HG02678 (cell line): ENCODE results near the gene FASN.

Experiments used
- ATAC-seq: cut with Tn5 transposase; IDR thresholded peaks from one replicate; pipeline ENCODE4 v1.9.1; 2021; ENCODE audit warnings: mild to moderate bottlenecking, moderate library complexity; ENCODE audit not compliant: unreplicated experiment

The FASN gene

GRCh38 chr17:82078433-82078832 is 19.6 kb downstream of the FASN start:
- ATAC-seq, result no peak

GRCh38 chr17:82077617-82078358 is 20.2 kb downstream of the FASN start:
- ATAC-seq, result no peak

DNA sequence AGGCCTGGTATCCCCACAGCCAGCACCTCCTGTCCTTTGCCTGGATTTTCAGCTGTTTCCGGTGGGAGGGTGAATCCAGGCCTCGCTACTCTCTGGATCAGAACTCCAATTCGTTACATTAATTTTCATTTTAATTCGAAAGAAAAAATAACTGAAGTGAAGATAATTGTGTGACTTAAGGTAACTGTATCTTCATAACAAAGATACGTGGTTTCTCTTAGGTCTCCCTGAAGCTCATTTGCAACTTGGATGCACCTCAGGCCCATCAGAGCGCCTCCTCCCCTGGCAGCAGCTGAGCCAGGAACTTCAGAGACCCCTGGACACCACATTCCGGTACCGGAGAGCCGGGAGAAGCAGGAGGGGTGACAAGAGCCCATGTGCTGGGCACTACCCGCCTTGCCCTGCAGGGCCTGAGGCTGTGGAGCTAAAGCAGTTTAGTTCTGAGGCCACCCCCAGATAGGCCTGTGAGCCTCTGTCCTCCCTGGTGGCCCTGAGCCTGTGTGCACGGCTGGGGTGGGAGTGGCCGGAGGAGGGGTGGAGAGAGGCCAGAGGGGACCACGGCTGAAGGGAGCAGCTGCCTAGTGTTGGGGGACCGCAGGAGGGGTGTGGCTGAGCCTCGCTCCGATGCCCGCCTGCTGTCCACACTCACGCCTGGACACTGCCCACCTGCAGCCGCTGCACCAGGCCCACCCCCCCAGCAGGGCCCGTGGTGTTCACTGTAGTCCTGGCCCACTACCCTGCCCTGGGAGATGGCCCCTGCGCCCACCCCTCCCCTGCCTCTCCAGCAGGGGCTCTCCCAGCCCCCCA is 21.0 kb downstream of the FASN start:
- no peak for ATAC-seq

DNA sequence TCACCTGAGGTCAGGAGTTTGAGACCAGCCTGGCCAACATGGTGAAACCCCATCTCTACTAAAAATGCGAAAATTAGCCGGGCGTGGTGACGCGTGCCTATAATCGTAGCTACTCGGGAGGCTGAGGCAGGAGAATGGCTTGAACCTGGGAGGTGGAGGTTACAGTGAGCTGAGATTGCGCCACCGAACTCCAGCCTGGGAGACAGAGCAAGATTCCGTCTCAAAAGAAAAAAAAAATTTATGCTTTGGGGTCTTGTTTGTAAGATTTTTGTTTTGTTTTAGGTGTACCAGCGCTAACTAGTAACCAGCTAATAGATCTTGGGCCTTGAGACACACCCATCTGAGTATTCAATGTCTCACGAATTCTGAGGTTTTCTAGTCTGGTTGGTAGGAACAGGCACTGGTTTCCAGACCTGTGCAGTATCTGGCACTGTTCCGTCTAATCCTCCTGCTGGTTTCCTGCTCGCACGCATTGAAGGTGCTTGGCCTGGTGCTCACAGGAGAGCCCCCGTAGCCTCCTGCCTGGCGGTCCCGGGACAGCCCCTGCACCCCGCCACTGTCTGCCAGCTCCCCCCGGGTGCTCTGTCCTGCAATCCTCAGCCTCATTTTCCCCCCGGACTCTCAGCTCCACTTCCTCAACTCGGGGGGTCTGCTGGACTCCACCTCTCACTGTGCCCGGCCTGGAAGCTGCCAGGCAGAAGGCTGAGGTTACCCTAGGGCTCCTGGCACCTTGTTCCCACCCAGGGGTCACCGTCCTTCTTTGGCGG is 21.8 kb downstream of the FASN start:
- no peak for ATAC-seq

DNA sequence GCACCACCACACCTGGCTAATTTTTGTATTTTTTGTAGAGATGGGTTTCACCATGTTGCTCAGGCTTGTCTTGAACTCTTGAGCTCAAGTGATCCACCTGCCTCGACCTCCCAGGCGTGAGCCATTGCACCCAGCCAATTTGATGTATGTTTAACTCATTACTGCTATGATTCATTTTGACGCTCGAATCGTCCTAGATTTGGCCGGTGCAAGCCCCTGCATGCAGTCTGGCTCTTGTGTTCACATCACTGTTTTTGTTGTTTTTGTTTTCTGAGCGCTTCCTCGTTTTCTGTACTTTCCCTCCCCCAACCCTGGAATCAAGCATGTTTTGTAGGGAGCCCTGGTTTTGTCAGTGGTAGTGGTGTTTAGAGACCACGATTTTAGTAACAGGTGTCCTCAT is 24.6 kb downstream of the FASN start:
- ATAC-seq, result no peak

DNA sequence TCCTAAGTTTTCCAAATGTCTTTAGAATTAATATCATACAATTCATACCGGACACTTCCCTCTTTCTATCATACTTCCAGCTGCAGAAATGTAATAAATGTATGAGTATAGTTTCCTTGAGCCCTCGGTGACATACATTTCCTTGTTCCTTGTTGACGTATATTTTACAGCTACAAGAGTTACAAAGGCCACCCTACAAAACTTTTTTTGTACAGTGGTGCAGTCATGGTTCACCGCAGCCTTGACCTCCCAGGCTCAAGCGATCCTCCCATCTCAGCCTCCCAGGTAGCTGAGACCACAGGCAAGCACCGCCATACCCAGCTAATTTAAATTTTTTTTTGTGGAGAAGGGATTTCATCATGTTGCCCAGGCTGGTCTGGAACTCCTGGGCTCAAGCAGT is 25.2 kb downstream of the FASN start:
- ATAC-seq, result no peak

DNA sequence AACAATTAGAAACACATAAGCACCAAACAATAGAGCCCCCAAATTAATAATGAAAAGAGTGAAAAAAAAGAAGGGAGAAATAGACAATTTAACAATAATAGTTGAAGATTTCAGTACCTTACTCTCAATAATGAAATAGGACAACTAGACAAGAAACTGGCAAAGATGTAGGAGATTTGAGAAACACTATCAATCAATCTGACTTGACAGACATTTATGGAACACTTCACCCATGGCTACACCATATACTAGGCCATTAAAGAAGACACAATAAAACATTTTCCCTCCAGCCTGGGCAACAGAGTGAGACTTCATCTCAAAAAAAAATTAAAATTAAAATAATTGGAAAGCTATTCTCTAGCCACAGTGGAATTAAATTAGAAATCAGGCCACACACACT is 27.4 kb downstream of the FASN start:
- ATAC-seq, result no peak

- ATAC-seq, result peak; percentile 80
Measured at GRCh38 chr17:82065638-82066303, 32.3 kb downstream of the FASN start, which contains the start of gene DUS1L. Gene DUS1L, minus strand, starts transcription at chr17:82065804. Its CDS starts 745 bp downstream, at chr17:82065059.

GRCh38 chr17:82065193-82065637 is 32.8 kb downstream of the FASN start:
- peak; percentile 10 for ATAC-seq

DNA sequence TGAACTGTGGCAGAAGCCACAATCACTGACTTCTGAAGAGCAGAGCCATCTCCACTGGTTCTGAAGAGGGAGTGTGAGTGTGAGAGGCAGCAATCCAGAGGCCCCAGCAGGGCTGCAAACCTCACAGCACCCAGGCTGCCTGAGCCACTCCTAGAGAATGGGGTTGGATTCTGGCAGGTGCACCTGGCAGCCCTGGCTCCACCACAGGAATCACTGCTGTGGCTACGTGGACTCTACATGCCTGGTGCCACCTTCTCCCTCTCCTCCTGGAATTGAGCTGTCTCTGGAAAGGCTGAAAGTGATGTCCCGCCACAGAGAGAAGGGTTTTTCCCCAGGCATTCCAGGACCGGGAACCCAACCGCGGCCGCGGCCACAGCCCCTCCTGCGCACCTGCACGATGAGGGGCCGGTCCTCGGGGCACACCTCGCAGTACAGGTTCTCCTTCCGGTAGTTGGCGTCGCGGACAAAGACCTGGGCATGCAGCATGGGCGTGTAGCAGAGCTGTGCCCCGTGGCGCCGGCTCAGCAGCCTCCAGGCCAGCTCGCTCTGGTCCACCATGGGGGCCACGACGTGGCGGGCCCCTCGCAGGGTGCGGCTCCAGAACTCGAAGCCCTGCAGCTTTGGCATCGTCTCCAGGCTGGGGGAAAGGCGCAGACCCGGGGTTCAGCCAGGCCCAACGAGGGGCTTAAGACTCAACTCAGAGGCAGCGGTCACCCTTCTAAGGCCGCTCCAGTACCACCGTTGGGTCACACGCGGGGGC is 33.4 kb downstream of the FASN start:
- ATAC-seq, result no peak

GRCh38 chr17:82063424-82064415 is 34.3 kb downstream of the FASN start:
- ATAC-seq, result no peak

GRCh38 chr17:82062984-82063368 is 35.1 kb downstream of the FASN start:
- no peak for ATAC-seq

DNA sequence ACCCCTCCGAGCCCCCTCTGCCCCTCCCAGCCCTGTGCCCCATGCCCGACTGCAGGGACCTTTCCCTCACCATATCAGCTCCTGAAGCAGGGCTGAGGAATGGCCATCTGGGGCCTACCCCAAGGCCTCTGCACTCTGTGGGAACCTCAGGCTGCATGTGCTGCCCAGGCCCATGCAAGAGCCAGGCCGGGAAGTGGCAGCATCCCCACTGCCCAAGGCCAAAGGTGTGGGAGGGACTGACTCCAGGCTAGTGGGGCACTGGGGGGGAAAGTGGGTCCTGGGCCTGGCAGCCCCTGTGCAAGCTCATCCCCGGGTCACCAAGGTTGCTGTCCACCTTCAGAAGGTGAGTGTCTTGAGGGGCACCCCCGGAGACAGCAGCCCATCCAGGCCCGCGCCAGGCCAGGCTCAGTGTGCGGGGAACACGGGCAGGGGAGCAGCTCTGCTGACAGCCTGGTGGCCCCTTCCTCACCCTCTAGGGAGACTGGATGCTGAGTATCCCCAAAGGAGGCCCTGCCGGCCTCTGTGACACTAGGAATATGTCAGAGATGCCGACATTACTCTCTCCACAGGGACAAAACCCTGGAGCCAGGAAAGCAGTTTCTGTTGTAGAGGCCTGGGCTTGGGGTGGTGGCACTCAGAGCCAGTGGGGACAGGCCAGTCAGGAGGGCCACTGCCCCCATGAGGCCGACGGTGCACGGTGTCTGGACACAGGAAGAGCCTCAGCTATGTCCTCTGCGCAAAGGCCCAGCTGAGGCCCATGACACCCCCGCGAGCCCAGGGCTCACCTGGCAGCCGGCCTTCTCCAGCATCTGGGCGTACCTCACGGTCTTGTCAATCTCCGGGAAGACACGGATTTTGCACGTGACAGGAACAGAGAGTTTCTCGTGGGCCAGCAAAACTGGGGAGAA is 35.7 kb downstream of the FASN start:
- ATAC-seq, result no peak

- no peak for ATAC-seq
Measured at GRCh38 chr17:82061047-82061925, 36.8 kb downstream of the FASN start.

GRCh38 chr17:82060614-82061013 is 37.4 kb downstream of the FASN start:
- ATAC-seq, result no peak

- no peak for ATAC-seq
Measured at GRCh38 chr17:82060001-82060380, 38.0 kb downstream of the FASN start.
